Measurements from ENCODE around the gene MCRS1. TPM values are rescaled to one million over a fixed set of nuclear protein-coding genes. Genes with fewer than 3 reads are reported as not detected.
"Not testable (repeated sequence)": the region's sequence is repeated elsewhere in the genome, so short reads cannot be mapped to it uniquely, and the experiment has no call there.

The MCRS1 gene
- total RNA-seq, 4 donors from 2014 or later, result 68.0 to 107 (median 85.6) TPM

DNA sequence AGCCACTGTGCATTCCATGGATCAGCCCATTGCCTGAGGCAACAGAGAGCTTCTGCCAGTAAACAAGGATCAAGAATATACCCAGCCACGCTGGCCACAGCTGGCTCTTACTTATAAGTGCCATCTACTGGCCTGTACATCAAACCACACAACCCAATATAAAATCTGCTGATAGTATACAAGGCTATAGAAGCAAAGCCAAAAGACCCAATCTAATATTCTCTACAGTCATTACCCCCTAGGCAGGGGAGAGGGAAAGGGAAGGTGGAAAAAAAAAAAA, 41.9 kb upstream of the MCRS1 start:
- Histone ChIP-seq H3K4me1 (no peaks in the 10 kb centered on the region), H3K27ac (no peak overlapping the region), H3K27me3 (no peaks in the 10 kb centered on the region), H3K36me3 (no peaks in the 10 kb centered on the region), H3K4me3 (no peak overlapping the region), H3K9me3 (no peaks in the 10 kb centered on the region)
- no peak for TF ChIP-seq POLR2A (IDR thresholded peaks at IDR 0.05)
- no peak for TF ChIP-seq CTCF (IDR thresholded peaks at IDR 0.05)
- DNase-seq, result no peak

GRCh38 chr12:49609059-49609874, 41.3 kb upstream of the MCRS1 start:
- no peaks in the 10 kb centered on the region for H3K4me1 ChIP-seq
- H3K4me3 ChIP-seq, result no peak overlapping the region
- H3K9me3 ChIP-seq, result no peaks in the 10 kb centered on the region
- no peak for DNase-seq
- H3K27ac ChIP-seq, result no peak overlapping the region
- H3K27me3 ChIP-seq, result no peaks in the 10 kb centered on the region
- no peak for TF ChIP-seq POLR2A (IDR thresholded peaks at IDR 0.05)
- TF ChIP-seq CTCF (IDR thresholded peaks at IDR 0.05), result no peak
- no peaks in the 10 kb centered on the region for H3K36me3 ChIP-seq

GRCh38 chr12:49605539-49605938, 37.6 kb upstream of the MCRS1 start, which contains the start of gene FAM186B:
TSS of gene FAM186B (minus strand) at chr12:49605639. CDS start at chr12:49605477, 162 bp downstream.
- not testable (repeated sequence) for H3K4me3 ChIP-seq, H3K9me3 ChIP-seq, H3K27ac ChIP-seq, H3K4me1 ChIP-seq, H3K27me3 ChIP-seq, DNase-seq, H3K36me3 ChIP-seq

- Histone ChIP-seq H3K27ac (no peak overlapping the region), H3K27me3 (no peaks in the 10 kb centered on the region), H3K9me3 (no peaks in the 10 kb centered on the region), H3K4me1 (no peaks in the 10 kb centered on the region), H3K36me3 (no peaks in the 10 kb centered on the region), H3K4me3 (no peak overlapping the region)
- DNase-seq, result no peak
- no peak for TF ChIP-seq POLR2A (IDR thresholded peaks at IDR 0.05)
- TF ChIP-seq CTCF (IDR thresholded peaks at IDR 0.05), result no peak
Measured at GRCh38 chr12:49604856-49605255, 36.9 kb upstream of the MCRS1 start.

GRCh38 chr12:49603721-49604120, 35.8 kb upstream of the MCRS1 start:
- Histone ChIP-seq H3K36me3 (no peaks in the 10 kb centered on the region), H3K9me3 (no peaks in the 10 kb centered on the region), H3K27ac (no peak overlapping the region), H3K4me1 (no peaks in the 10 kb centered on the region), H3K4me3 (no peak overlapping the region), H3K27me3 (no peaks in the 10 kb centered on the region)
- TF ChIP-seq CTCF (IDR thresholded peaks at IDR 0.05) (no peak), POLR2A (IDR thresholded peaks at IDR 0.05) (no peak)
- DNase-seq, result no peak

DNA sequence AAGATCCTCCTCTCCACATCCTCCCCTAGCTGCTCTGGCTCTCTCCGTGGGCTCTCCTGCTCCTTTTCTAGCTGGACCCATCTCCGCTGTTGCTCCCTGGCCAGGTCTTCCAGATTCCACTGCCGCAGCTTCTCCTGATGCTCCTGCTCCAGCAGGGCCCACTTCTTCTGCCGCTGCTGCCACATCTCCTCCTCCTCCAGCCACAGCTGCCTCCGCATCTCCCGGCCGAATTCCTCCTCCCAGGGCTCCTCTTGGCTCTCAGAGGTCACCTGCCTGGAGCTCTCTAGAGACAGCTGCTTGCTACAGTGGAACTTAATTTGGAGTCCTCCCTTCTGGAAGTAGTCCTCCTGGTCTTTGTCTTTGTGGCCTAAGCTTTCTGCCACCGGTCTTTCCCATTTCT, 32.0 kb upstream of the MCRS1 start:
- Histone ChIP-seq H3K4me1 (no peaks in the 10 kb centered on the region), H3K9me3 (no peaks in the 10 kb centered on the region), H3K27me3 (no peaks in the 10 kb centered on the region), H3K36me3 (no peaks in the 10 kb centered on the region), H3K4me3 (no peak overlapping the region), H3K27ac (no peak overlapping the region)
- TF ChIP-seq CTCF (IDR thresholded peaks at IDR 0.05) (no peak), POLR2A (IDR thresholded peaks at IDR 0.05) (no peak)
- DNase-seq, result no peak
